IMR-90 (cell line): ENCODE results near the gene GOT1. TPM values are rescaled to one million over a fixed set of nuclear protein-coding genes. Genes with fewer than 3 reads are reported as not detected.

Experiments
- ATAC-seq: fragments of 200-7000 bp; cut with Tn5 transposase; 2 replicates; pipeline ENCODE4 v1.9.1; 2020; ENCODE audit warnings: low read depth, mild to moderate bottlenecking, moderate library complexity
- BruUV-seq: library from RNA; stranded (reverse); fragments of 400-500 nt; replicated peaks from 2 replicates; lab custom pipeline; 2021; lab: Mats Ljungman, UMichigan
- CTCF ChIA-PET: fragments of 300-600 bp; formaldehyde crosslinking; extraction: SDS; loops from one replicate; lab custom pipeline; 2021; ENCODE audit warnings: antibody characterized with exemption; lab: Yijun Ruan, JAX
- POLR2A ChIA-PET: fragments of 300-600 bp; sonication (Branson Sonifier 250); formaldehyde crosslinking; loops from one replicate; lab custom pipeline; 2022; ENCODE audit warnings: antibody characterized with exemption; ENCODE audit not compliant: unreplicated experiment; lab: Charles Lee
- DNase-seq: peaks from one replicate; pipeline ENCODE4 v3.0.0; 2013
- H2AFZ ChIP-seq: replicated peaks from 2 replicates; pipeline ENCODE3; 2013; ENCODE audit warnings: low read length, mild to moderate bottlenecking; ENCODE audit not compliant: poor library complexity
- H2AK5ac ChIP-seq: 2 replicates; pipeline ENCODE4 v1.6.1; 2013; ENCODE audit warnings: low read depth, low read length, inconsistent platforms
- H2AK9ac ChIP-seq: replicated peaks from 2 replicates; pipeline ENCODE3; 2013; ENCODE audit warnings: mild to moderate bottlenecking, low read depth, low read length, moderate library complexity; ENCODE audit not compliant: poor library complexity
- H2BK120ac ChIP-seq: 2 replicates; pipeline ENCODE4 v1.6.1; 2013; ENCODE audit warnings: low read depth, low read length, inconsistent platforms
- H2BK15ac ChIP-seq: 3 replicates; pipeline ENCODE4 v1.6.1; 2013; ENCODE audit warnings: low read depth, low read length, inconsistent platforms
- H2BK20ac ChIP-seq: 2 replicates; pipeline ENCODE4 v1.6.1; 2013; ENCODE audit warnings: low read depth, mild to moderate bottlenecking, inconsistent platforms, low read length, moderate library complexity
- H2BK5ac ChIP-seq: 2 replicates; pipeline ENCODE4 v1.6.1; 2013; ENCODE audit warnings: mild to moderate bottlenecking, low read depth, low read length, inconsistent platforms; ENCODE audit not compliant: poor library complexity, severe bottlenecking
- H3K14ac ChIP-seq: replicated peaks from 2 replicates; pipeline ENCODE4 v1.6.1; 2013; ENCODE audit warnings: low read depth, low read length, inconsistent platforms
- H3K18ac ChIP-seq: 2 replicates; pipeline ENCODE4 v1.6.1; 2013; ENCODE audit warnings: low read depth, low read length, control low read depth
- H3K23ac ChIP-seq: 2 replicates; pipeline ENCODE4 v1.6.1; 2013; ENCODE audit warnings: low read depth, low read length, inconsistent platforms
- H3K27ac ChIP-seq: 2 replicates; pipeline ENCODE4 v1.5.1; 2013; ENCODE audit warnings: mild to moderate bottlenecking, control low read depth, low read length; ENCODE audit not compliant: insufficient read depth
- H3K27me3 ChIP-seq: 2 replicates; pipeline ENCODE4 v1.6.1; 2013; ENCODE audit warnings: low read length; ENCODE audit not compliant: control insufficient read depth, insufficient read depth
- H3K36me3 ChIP-seq: 2 replicates; pipeline ENCODE4 v1.6.1; 2013; ENCODE audit warnings: low read length, mixed read lengths; ENCODE audit not compliant: control insufficient read depth, insufficient read depth
- H3K4ac ChIP-seq: 2 replicates; pipeline ENCODE4 v1.6.1; 2013; ENCODE audit warnings: low read depth, low read length, inconsistent platforms
- H3K4me1 ChIP-seq: 2 replicates; pipeline ENCODE4 v1.6.1; 2013; ENCODE audit warnings: low read length, mixed read lengths; ENCODE audit not compliant: control insufficient read depth, insufficient read depth
- H3K4me2 ChIP-seq: 2 replicates; pipeline ENCODE4 v1.6.1; 2013; ENCODE audit warnings: low read depth, mild to moderate bottlenecking, control low read depth, low read length, moderate library complexity
- H3K4me3 ChIP-seq: 2 replicates; pipeline ENCODE4 v1.5.1; 2013; ENCODE audit warnings: low read depth, mild to moderate bottlenecking, control low read depth, low read length, moderate library complexity; ENCODE audit not compliant: insufficient read depth
- H3K56ac ChIP-seq: 2 replicates; pipeline ENCODE4 v1.6.1; 2013; ENCODE audit warnings: low read length, inconsistent platforms; ENCODE audit not compliant: insufficient read depth; ENCODE audit errors: extremely low read depth
- H3K79me1 ChIP-seq, 2 experiments: 2 replicates each; pipeline ENCODE4 v1.6.1; 2013; ENCODE audit warnings: low read length in 2 of 2, inconsistent platforms in 1 of 2, low read depth in 1 of 2
- H3K9ac ChIP-seq: 2 replicates; pipeline ENCODE4 v1.6.1; 2013; ENCODE audit warnings: low read depth, low read length, control low read depth
- H3K9me1 ChIP-seq: 2 replicates; pipeline ENCODE4 v1.6.1; 2013; ENCODE audit warnings: low read length, inconsistent platforms; ENCODE audit not compliant: insufficient read depth
- H3K9me3 ChIP-seq: 2 replicates; pipeline ENCODE4 v1.6.1; 2013; ENCODE audit warnings: low read length; ENCODE audit not compliant: control insufficient read depth, insufficient read depth
- H4K20me1 ChIP-seq: 2 replicates; pipeline ENCODE4 v1.6.1; 2013; ENCODE audit warnings: low read length, inconsistent platforms; ENCODE audit not compliant: insufficient read depth
- H4K5ac ChIP-seq: 2 replicates; pipeline ENCODE4 v1.6.1; 2013; ENCODE audit warnings: mild to moderate bottlenecking, low read depth, low read length, control low read depth
- H4K8ac ChIP-seq, 2 experiments: 2 replicates each; pipeline ENCODE4 v1.6.1; 2013; ENCODE audit warnings: low read depth in 2 of 2, low read length in 2 of 2, control low read depth in 1 of 2, inconsistent platforms in 1 of 2
- H4K91ac ChIP-seq: 2 replicates; pipeline ENCODE4 v1.6.1; 2013; ENCODE audit warnings: low read depth, low read length, inconsistent platforms; ENCODE audit not compliant: insufficient read depth
- CEBPB ChIP-seq: IDR thresholded peaks from 2 replicates; pipeline ENCODE4 v1.6.1; 2012; ENCODE audit warnings: low read depth, low read length, improper control_type of control experiment
- ELK1 ChIP-seq: fragments of 150-350 bp; IDR thresholded peaks from 2 replicates; pipeline ENCODE4 v1.6.1; 2016; ENCODE audit warnings: low read depth, mild to moderate bottlenecking, low read length, moderate library complexity, borderline replicate concordance
- FOS ChIP-seq: fragments of 150-350 bp; IDR thresholded peaks from 2 replicates; pipeline ENCODE4 v1.6.1; 2016; ENCODE audit warnings: low read depth, low read length
- MAFK ChIP-seq: IDR thresholded peaks from 2 replicates; pipeline ENCODE4 v1.6.1; 2012; ENCODE audit warnings: low read depth, low read length, improper control_type of control experiment
- NFE2L2 ChIP-seq: fragments of 150-350 bp; IDR thresholded peaks from 2 replicates; pipeline ENCODE4 v1.6.1; 2016; ENCODE audit warnings: low read depth, mild to moderate bottlenecking, low read length
- POLR2A ChIP-seq: IDR thresholded peaks from 2 replicates; pipeline ENCODE4 v1.6.1; 2012; ENCODE audit warnings: mild to moderate bottlenecking, low read depth, low read length
- RCOR1 ChIP-seq: IDR thresholded peaks from 2 replicates; pipeline ENCODE4 v1.6.1; 2012; ENCODE audit warnings: mild to moderate bottlenecking, low read length, improper control_type of control experiment; ENCODE audit not compliant: insufficient replicate concordance
- RFX5 ChIP-seq: IDR thresholded peaks from 2 replicates; pipeline ENCODE4 v1.8.0; 2012; ENCODE audit warnings: low read depth, mild to moderate bottlenecking, low read length, moderate library complexity
- WGBS, 2 experiments: methylation state at CpG; one replicate each; pipeline versions ENCODE4 v1.1.5 to v1.1.7; 2013; ENCODE audit warnings: missing lambda C conversion rate in 2 of 2; ENCODE audit not compliant: insufficient read length in 1 of 2; ENCODE audit errors: extremely low coverage in 2 of 2; 5-methylcytosine and 5-hydroxymethylcytosine counted together
- dilution Hi-C: fragments of 300-500 bp; cut with HindIII; formaldehyde crosslinking; loops from one replicate; pipeline ENCODE4 v1.14.3; 2018; ENCODE audit warnings: low sequenced_read_pairs; ENCODE audit not compliant: unreplicated experiment
- in situ Hi-C: fragments of 300-500 bp; cut with MboI; formaldehyde crosslinking; loops from 3 replicates; pipeline ENCODE4 v1.14.3; 2019; ENCODE audit warnings: low sequenced_read_pairs, inconsistent platforms, mixed read lengths
- intact Hi-C: fragments of 100-400 bp; cut with micrococcal nuclease; formaldehyde crosslinking; loops from 2 replicates; pipeline ENCODE4 v1.10.0; 2022
- polyA plus RNA-seq, 3 experiments: library from polyadenylated mRNA; depleted of rRNA; stranded (reverse); fragments of >200 nt; gene quantifications; 2 replicates each; pipeline ENCODE4 v1.2.3, GENCODE V29; 2012; ENCODE audit warnings: low replicate concordance in 1 of 3
- total RNA-seq: library from RNA; depleted of rRNA; stranded (reverse); fragments of >200 nt; gene quantifications from 2 replicates; pipeline ENCODE4 v1.2.3, GENCODE V29; 2012

Gene GOT1
- total and polyA plus RNA-seq, 2 of the 4 experiments (the other 2 are of a cell fraction), result 29.4 to 46.1 TPM

GRCh38 chr10:99442394-99442793 is 12.0 kb upstream of the GOT1 start:
- Histone ChIP-seq H2AK9ac (no peak overlapping the region), H2BK20ac (no peak overlapping the region), H2BK15ac (no peak overlapping the region), H2AFZ (no peak overlapping the region), H2AK5ac (no peak overlapping the region), H3K14ac (no peak overlapping the region), H3K9me1 (no peaks in the 10 kb centered on the region), H4K20me1 (no peaks in the 10 kb centered on the region), H3K18ac (no peak overlapping the region), H3K23ac (no peak overlapping the region), H4K8ac (no peak overlapping the region), H3K36me3 (no peaks in the 10 kb centered on the region), H3K4me1 (peaks cover 7% of the 10 kb centered on the region; the same call in 1 of the 2 replicates), H3K4me2 (no peak overlapping the region), H3K56ac (no peak overlapping the region), H4K5ac (no peak overlapping the region), H3K27ac (no peak overlapping the region), H3K79me1 (no peaks in the 10 kb centered on the region), H4K91ac (no peak overlapping the region), H3K9ac (no peak overlapping the region), H3K4me3 (no peak overlapping the region), H3K27me3 (peaks cover 11% of the 10 kb centered on the region), H2BK120ac (no peak overlapping the region), H3K9me3 (no peaks in the 10 kb centered on the region), H3K4ac (no peak overlapping the region), H2BK5ac (no peak overlapping the region)
- no peak for DNase-seq
- WGBS, 2 experiments, result 61% methylated on average over 2 of the region's 5 CpGs; no CpG with 5 or more reads in 1 of the 2 experiments
- ChIA-PET CTCF (interaction anchor here (0.6 to 1.3 kb wide), 4 partner anchors 12 to 232 kb away, joined by 3 to 5 read pairs (median 3); partner anchors contain the start of gene GOT1), POLR2A (no interaction called here)
- in situ Hi-C loops (no loop called here), dilution Hi-C loops (no loop called here), intact Hi-C loops (no loop called here)
- BruUV-seq, result no TSS peak
- no peak for ATAC-seq
- no peak for TF ChIP-seq MAFK
- no peak for TF ChIP-seq CEBPB
- no peak for TF ChIP-seq NFE2L2
- TF ChIP-seq FOS, result no peak
- no peak for TF ChIP-seq RFX5
- no peak for TF ChIP-seq ELK1
- no peak for TF ChIP-seq POLR2A
- no peak for TF ChIP-seq RCOR1
